ENCODE results near the gene MEI1. TPM values are rescaled to one million over a fixed set of nuclear protein-coding genes. Genes with fewer than 3 reads are reported as not detected.
"Not testable (repeated sequence)": the region's sequence is repeated elsewhere in the genome, so short reads cannot be mapped to it uniquely, and the experiment has no call there.

Gene MEI1
- polyA plus RNA-seq, 2 donors: 0.36 to 0.79 TPM

DNA sequence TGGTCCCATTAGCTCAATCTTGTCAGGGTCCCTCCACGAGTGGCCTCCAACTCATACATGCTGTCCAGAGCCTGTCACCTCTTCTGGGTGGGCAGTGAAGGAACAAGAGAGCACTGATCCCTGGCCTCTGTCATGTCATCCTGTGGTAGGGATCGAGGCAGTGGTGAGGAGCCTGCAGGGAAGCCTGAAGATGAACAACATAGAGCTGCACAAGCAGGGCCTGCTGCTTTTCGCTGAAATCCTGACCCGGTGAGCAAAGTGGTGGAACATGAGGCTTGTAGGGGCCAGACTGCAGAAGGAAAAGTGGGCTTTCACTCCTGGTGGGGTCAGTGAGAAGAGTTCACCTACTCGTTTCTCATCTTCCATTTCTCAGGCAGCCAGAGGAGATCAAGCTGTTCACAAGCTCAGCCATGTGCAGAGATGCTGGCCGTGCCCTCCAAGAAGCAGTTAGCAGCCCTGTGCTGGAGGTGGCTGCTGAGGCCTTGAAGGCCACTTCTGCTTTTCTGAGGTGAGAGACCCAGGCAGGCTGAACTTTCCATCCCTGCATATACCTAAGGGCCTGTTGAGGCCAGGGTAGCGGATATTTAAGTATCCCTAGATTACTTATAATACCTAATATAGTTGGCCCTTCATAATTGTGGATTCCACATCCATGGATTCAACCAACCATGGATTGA is 32.9 kb downstream of the MEI1 start:
- Histone ChIP-seq H3K27ac (ENCODE audit: low read depth in 2 of 2, low read length in 1 of 2) (no peak overlapping the region), H3K27me3 (ENCODE audit: control insufficient read depth in 1 of 2, insufficient read depth in 2 of 2, low read length in 2 of 2) (no peaks in the 10 kb centered on the region), H3K9me3 (ENCODE audit: control insufficient read depth in 2 of 2, insufficient read depth in 1 of 2, low read depth in 1 of 2, low read length in 1 of 2) (no peaks in the 10 kb centered on the region), H3K4me1 (ENCODE audit: control insufficient read depth in 2 of 2, insufficient read depth in 2 of 2, low read length in 1 of 2) (no peaks in the 10 kb centered on the region), H3K4me3 (ENCODE audit: low read depth in 1 of 2, low read length in 2 of 2) (no peak overlapping the region), H3K36me3 (ENCODE audit: control insufficient read depth in 2 of 2, insufficient read depth in 2 of 2, low read length in 1 of 2) (no peaks in the 10 kb centered on the region)
- 87 to 90% methylated on average over 7 of the region's 7 CpGs for WGBS, 2 donors

DNA sequence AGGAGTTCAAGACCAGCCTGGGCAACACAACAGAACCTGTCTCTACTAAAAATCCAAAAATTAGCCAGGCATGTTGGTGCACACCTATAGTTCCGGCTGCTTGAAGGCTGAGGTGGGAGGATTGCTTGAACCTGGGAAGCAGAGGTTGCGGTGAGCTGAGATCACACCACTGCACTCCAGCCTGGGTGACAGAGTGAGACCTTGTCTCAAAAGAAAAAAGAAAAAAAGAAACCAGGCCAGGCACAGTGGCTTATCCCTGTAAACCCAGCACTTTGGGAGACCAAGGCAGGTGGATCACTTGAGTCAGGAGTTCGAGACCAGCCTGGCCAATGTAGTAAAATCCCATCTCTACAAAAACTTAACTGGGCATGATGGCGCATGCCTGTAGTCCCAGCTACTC is 33.9 kb downstream of the MEI1 start:
- H3K36me3 ChIP-seq (ENCODE audit: control insufficient read depth in 2 of 2, insufficient read depth in 2 of 2, low read length in 1 of 2); H3K27ac ChIP-seq (ENCODE audit: low read depth in 2 of 2, low read length in 1 of 2); H3K4me1 ChIP-seq (ENCODE audit: control insufficient read depth in 2 of 2, insufficient read depth in 2 of 2, low read length in 1 of 2); H3K27me3 ChIP-seq (ENCODE audit: control insufficient read depth in 1 of 2, insufficient read depth in 2 of 2, low read length in 2 of 2); H3K9me3 ChIP-seq (ENCODE audit: control insufficient read depth in 2 of 2, insufficient read depth in 1 of 2, low read depth in 1 of 2, low read length in 1 of 2); H3K4me3 ChIP-seq (ENCODE audit: low read depth in 1 of 2, low read length in 2 of 2): not testable (repeated sequence)
- 96% methylated on average over 4 of the region's 4 CpGs for WGBS, 2 donors

DNA sequence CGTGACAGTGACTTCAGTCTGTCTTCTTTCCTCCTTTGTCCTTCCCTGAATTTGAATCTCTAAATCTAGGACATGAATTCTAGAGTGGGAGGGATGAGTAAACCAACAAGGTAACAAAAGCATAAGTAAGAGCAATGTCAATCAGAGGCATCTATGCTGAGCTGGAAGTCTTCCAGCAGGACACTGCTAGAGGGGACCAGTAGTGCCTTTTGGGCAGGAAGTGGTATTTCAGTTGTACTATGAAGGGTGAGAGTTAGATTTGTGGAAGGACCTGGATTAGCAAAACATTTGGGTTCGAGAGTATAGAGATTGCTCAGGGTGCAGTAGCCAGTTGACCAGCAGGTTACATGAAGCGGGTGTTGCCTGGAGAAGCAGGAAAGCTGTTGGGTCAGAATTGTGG is 40.3 kb downstream of the MEI1 start:
- Histone ChIP-seq H3K4me3 (ENCODE audit: low read depth in 1 of 2, low read length in 2 of 2) (no peak overlapping the region), H3K36me3 (ENCODE audit: control insufficient read depth in 2 of 2, insufficient read depth in 2 of 2, low read length in 1 of 2) (no peaks in the 10 kb centered on the region), H3K27ac (ENCODE audit: low read depth in 2 of 2, low read length in 1 of 2) (no peak overlapping the region), H3K9me3 (ENCODE audit: control insufficient read depth in 2 of 2, insufficient read depth in 1 of 2, low read depth in 1 of 2, low read length in 1 of 2) (no peaks in the 10 kb centered on the region), H3K4me1 (ENCODE audit: control insufficient read depth in 2 of 2, insufficient read depth in 2 of 2, low read length in 1 of 2) (no peaks in the 10 kb centered on the region), H3K27me3 (ENCODE audit: control insufficient read depth in 1 of 2, insufficient read depth in 2 of 2, low read length in 2 of 2) (no peaks in the 10 kb centered on the region)
- WGBS, 2 donors: 89 to 95% methylated on average over 3 of the region's 3 CpGs

DNA sequence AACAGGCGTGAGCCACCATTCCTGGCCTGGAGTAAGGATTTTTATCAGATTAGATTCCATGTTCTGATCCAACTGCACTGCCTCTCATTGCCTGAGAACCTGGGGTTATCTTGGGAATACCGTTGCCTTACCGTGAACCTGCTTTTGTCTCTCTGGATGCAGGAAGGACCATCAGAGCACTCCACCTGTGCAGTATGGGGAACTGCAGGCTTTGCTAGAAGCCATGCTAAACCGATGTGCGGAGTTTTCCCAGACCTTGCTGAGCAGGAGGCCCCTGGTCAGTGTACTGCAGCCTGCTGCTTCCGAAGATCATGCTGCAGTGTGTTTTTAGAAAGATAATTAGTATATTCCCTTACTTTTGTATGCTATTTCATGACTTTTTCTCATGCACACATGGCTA is 43.6 kb downstream of the MEI1 start:
- H3K27me3 ChIP-seq (ENCODE audit: control insufficient read depth in 1 of 2, insufficient read depth in 2 of 2, low read length in 2 of 2): no peaks in the 10 kb centered on the region
- H3K4me1 ChIP-seq (ENCODE audit: control insufficient read depth in 2 of 2, insufficient read depth in 2 of 2, low read length in 1 of 2): no peaks in the 10 kb centered on the region
- no peaks in the 10 kb centered on the region for H3K36me3 ChIP-seq (ENCODE audit: control insufficient read depth in 2 of 2, insufficient read depth in 2 of 2, low read length in 1 of 2)
- WGBS, 2 donors: 64 to 65% methylated on average over 6 of the region's 6 CpGs
- no peaks in the 10 kb centered on the region for H3K9me3 ChIP-seq (ENCODE audit: control insufficient read depth in 2 of 2, insufficient read depth in 1 of 2, low read depth in 1 of 2, low read length in 1 of 2)
- H3K4me3 ChIP-seq (ENCODE audit: low read depth in 1 of 2, low read length in 2 of 2): no peak overlapping the region
- no peak overlapping the region for H3K27ac ChIP-seq (ENCODE audit: low read depth in 2 of 2, low read length in 1 of 2)

DNA sequence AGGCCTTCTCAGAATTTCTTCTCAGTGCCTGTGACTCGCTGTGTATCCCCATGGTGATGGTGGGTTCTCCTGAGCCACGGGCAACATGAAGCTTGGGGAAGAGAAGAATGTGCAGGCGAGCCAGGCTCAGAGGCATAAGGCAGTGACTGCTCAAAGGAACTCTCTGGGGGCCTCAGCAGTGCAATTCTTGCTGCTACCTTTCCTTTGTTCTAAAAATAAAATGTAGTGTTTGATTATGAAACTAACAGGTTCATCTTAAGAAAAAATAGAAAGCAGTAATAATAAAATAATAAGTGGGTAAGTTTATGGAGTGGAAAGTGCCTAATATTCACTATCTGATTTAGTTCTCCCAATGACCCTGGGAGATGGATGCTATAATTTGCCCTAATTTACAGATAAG is 46.7 kb downstream of the MEI1 start:
- H3K4me3 ChIP-seq (ENCODE audit: low read depth in 1 of 2, low read length in 2 of 2): no peak overlapping the region
- no peaks in the 10 kb centered on the region for H3K27me3 ChIP-seq (ENCODE audit: control insufficient read depth in 1 of 2, insufficient read depth in 2 of 2, low read length in 2 of 2)
- no peaks in the 10 kb centered on the region for H3K9me3 ChIP-seq (ENCODE audit: control insufficient read depth in 2 of 2, insufficient read depth in 1 of 2, low read depth in 1 of 2, low read length in 1 of 2)
- H3K4me1 ChIP-seq (ENCODE audit: control insufficient read depth in 2 of 2, insufficient read depth in 2 of 2, low read length in 1 of 2): no peaks in the 10 kb centered on the region
- H3K27ac ChIP-seq (ENCODE audit: low read depth in 2 of 2, low read length in 1 of 2): no peak overlapping the region
- WGBS, 2 donors: 62 to 68% methylated on average over 3 of the region's 3 CpGs
- H3K36me3 ChIP-seq (ENCODE audit: control insufficient read depth in 2 of 2, insufficient read depth in 2 of 2, low read length in 1 of 2): no peaks in the 10 kb centered on the region

DNA sequence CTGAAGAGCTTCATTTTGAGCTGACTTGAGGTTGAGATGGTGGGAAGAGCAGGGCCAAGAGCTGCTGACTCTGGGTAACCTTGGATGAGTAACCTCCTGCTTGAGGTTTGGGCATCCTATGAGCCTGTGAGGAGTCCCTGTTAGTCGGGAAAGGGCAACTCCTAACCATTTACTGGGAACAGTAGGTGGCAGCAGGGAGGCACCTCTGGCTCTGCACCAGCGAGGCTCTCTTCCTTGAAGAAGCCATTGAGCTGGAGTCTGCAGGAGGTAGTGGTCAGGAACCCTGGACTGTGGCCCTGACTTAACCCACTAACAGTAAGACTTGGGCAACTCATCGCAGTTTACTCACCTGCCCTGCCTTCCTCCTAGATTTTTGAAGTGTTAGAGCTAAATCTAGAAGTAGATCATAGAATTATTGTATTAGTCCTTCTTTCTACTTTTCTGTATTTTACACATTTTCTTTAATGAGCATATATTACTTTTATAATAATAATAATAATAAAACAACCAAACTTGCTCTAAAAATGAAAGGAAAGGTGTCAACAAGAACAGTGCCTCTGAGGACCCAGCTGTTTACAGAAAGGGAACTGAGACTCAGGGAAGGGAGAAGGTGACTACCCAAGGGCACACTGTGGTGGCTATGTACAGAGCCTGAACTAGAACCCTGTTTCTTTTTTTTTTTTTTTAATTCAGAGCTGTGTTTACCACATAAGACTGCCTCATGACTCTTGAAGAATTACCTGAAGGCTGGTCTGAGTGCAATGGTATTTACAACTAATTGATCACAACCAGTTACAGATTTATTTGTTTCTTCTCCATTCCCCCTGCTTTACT is 47.5 kb downstream of the MEI1 start:
- Histone ChIP-seq H3K4me1 (ENCODE audit: control insufficient read depth in 2 of 2, insufficient read depth in 2 of 2, low read length in 1 of 2) (no peaks in the 10 kb centered on the region), H3K4me3 (ENCODE audit: low read depth in 1 of 2, low read length in 2 of 2) (no peak overlapping the region), H3K9me3 (ENCODE audit: control insufficient read depth in 2 of 2, insufficient read depth in 1 of 2, low read depth in 1 of 2, low read length in 1 of 2) (no peaks in the 10 kb centered on the region), H3K27me3 (ENCODE audit: control insufficient read depth in 1 of 2, insufficient read depth in 2 of 2, low read length in 2 of 2) (no peaks in the 10 kb centered on the region), H3K27ac (ENCODE audit: low read depth in 2 of 2, low read length in 1 of 2) (no peak overlapping the region), H3K36me3 (ENCODE audit: control insufficient read depth in 2 of 2, insufficient read depth in 2 of 2, low read length in 1 of 2) (no peaks in the 10 kb centered on the region)
- WGBS, 2 donors: 3 to 8% methylated on average over 3 of the region's 3 CpGs

DNA sequence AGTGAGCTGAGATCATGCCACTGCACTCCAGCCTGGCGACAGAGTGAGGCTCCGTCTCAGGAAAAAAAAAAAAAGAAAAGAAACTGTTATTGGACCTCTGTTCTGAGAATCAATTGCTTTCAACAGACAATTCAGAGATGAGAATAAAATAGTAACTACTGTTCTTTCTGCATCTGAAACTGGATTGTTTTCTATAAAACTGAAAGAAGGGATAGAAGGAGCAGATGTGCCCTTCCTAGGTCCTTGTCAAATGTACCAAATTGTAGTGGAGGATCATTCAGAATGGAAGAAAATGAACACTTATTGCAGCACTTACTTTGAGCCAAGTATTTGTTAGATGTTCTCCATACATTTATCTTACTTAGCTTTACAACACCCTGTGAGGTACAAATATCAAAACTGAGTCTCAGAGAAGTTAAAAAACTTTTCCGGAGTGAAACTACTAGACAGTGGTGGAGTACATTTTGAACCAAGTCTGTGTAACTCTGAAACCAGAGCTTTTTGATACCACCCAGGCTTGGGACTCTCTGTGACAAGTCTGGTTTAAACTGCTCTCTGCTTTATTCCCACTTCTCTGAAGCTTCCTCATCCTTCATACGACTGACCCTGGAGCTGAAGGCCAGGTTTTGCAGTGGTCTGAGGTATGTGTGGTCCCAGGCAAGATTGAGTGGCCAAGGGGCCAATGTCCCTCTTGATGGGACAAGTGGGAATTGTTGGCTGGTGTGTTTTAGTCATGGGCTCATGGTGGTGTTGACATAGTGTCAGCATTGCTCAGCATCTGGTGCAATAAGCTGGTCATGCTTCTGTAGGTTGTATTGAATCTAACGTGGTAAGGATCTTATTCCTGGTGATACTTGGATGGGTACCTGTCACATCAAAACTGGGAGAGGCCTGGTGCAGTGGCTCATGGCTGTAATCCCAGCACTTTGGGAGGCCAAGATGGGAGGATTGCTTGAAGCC is 53.0 kb downstream of the MEI1 start:
- WGBS, 2 donors: 65 to 79% methylated on average over 5 of the region's 5 CpGs
- Histone ChIP-seq H3K9me3 (ENCODE audit: control insufficient read depth in 2 of 2, insufficient read depth in 1 of 2, low read depth in 1 of 2, low read length in 1 of 2) (no peaks in the 10 kb centered on the region), H3K36me3 (ENCODE audit: control insufficient read depth in 2 of 2, insufficient read depth in 2 of 2, low read length in 1 of 2) (no peaks in the 10 kb centered on the region), H3K27me3 (ENCODE audit: control insufficient read depth in 1 of 2, insufficient read depth in 2 of 2, low read length in 2 of 2) (no peaks in the 10 kb centered on the region), H3K4me1 (ENCODE audit: control insufficient read depth in 2 of 2, insufficient read depth in 2 of 2, low read length in 1 of 2) (no peaks in the 10 kb centered on the region), H3K4me3 (ENCODE audit: low read depth in 1 of 2, low read length in 2 of 2) (no peak overlapping the region), H3K27ac (ENCODE audit: low read depth in 2 of 2, low read length in 1 of 2) (no peak overlapping the region)

DNA sequence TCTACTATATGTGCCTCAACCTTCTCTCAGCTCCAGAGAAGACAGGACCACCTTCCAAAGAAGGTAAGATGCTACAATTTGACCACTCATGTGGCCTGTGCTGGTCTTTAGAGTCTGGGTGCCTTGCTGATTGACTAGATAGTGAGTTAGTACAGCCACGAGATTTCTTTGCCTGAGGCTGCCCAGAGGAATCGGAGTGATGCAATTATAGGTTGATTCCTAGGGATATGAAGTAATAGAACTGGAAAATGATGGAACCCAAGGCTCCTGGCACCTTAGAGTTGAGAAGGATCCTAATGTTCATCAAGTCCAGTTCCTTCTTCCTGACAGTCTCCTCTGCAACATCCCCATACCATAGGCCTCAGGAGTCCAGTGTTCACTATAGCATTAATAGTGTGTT is 54.7 kb downstream of the MEI1 start:
- WGBS, 2 donors: 42 to 50% methylated on average over 2 of the region's 2 CpGs
- Histone ChIP-seq H3K27ac (ENCODE audit: low read depth in 2 of 2, low read length in 1 of 2) (no peak overlapping the region), H3K27me3 (ENCODE audit: control insufficient read depth in 1 of 2, insufficient read depth in 2 of 2, low read length in 2 of 2) (no peaks in the 10 kb centered on the region), H3K4me1 (ENCODE audit: control insufficient read depth in 2 of 2, insufficient read depth in 2 of 2, low read length in 1 of 2) (no peaks in the 10 kb centered on the region), H3K9me3 (ENCODE audit: control insufficient read depth in 2 of 2, insufficient read depth in 1 of 2, low read depth in 1 of 2, low read length in 1 of 2) (no peaks in the 10 kb centered on the region), H3K4me3 (ENCODE audit: low read depth in 1 of 2, low read length in 2 of 2) (no peak overlapping the region), H3K36me3 (ENCODE audit: control insufficient read depth in 2 of 2, insufficient read depth in 2 of 2, low read length in 1 of 2) (no peaks in the 10 kb centered on the region)

DNA sequence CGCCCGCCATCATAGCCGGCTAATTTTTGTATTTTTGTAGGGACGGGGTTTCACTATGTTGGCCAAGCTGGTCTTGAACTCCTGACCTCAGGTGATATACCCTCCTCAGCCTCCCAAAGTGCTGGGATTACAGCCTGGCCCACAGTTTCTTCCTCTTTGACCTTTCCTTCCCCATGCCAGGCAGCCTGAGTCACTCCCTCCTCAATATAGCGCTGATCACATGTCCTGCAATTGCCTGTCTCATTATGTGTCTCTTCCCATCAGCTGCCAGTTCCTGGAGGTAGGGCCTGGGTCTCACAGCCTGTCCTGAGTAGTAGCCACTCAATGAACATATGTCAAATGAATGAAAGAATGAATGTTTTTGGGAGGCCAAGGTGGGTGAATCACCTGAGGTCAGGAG is 58.2 kb downstream of the MEI1 start:
- Histone ChIP-seq H3K27me3 (ENCODE audit: control insufficient read depth in 1 of 2, insufficient read depth in 2 of 2, low read length in 2 of 2) (no peaks in the 10 kb centered on the region), H3K4me3 (ENCODE audit: low read depth in 1 of 2, low read length in 2 of 2) (no peak overlapping the region), H3K4me1 (ENCODE audit: control insufficient read depth in 2 of 2, insufficient read depth in 2 of 2, low read length in 1 of 2) (no peaks in the 10 kb centered on the region), H3K36me3 (ENCODE audit: control insufficient read depth in 2 of 2, insufficient read depth in 2 of 2, low read length in 1 of 2) (no peaks in the 10 kb centered on the region), H3K9me3 (ENCODE audit: control insufficient read depth in 2 of 2, insufficient read depth in 1 of 2, low read depth in 1 of 2, low read length in 1 of 2) (no peaks in the 10 kb centered on the region), H3K27ac (ENCODE audit: low read depth in 2 of 2, low read length in 1 of 2) (no peak overlapping the region)
- 94 to 96% methylated on average over 5 of the region's 5 CpGs for WGBS, 2 donors

Measured in esophagus (tissue), 2 donors.